ENCODE data around the gene SKI.

Gene SKI

DNA sequence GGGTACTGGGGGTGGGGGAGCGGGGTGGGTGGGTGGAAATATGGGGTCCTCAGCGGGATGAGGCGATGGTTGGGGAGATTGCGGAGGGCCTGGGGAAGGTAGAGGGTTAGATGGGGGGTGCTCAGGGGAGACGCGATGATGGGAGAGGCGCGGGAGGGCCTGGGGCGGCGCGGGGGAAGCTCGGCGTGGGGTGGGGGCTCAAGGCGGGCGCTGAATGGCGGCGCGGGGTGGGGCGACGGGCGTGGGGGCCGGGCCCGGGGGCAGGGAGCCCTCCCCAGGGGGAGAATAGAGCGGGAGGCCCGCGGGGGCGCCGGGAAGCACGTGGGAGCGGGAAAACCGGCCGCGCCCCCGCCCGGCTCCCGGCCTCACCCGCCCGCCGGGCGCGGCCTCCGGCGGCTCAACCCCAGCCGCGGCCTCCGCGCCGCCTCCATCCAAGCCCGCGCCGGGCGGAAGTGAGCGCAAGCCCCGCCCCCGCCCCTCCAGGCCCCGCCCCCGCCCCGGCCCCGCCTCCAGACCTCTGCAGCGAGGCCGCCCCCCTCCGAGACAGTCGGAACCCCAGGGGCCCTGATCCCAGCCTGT is 33.7 kb upstream of the SKI start, which contains the start of gene FAAP20:
FAAP20 (minus strand) TSS at position 454 of the 579 bp plus-strand sequence; CDS start at position 431, 23 bp downstream.
- DNase-seq (ENCODE audit: low read depth, low spot score) = no peak

DNA sequence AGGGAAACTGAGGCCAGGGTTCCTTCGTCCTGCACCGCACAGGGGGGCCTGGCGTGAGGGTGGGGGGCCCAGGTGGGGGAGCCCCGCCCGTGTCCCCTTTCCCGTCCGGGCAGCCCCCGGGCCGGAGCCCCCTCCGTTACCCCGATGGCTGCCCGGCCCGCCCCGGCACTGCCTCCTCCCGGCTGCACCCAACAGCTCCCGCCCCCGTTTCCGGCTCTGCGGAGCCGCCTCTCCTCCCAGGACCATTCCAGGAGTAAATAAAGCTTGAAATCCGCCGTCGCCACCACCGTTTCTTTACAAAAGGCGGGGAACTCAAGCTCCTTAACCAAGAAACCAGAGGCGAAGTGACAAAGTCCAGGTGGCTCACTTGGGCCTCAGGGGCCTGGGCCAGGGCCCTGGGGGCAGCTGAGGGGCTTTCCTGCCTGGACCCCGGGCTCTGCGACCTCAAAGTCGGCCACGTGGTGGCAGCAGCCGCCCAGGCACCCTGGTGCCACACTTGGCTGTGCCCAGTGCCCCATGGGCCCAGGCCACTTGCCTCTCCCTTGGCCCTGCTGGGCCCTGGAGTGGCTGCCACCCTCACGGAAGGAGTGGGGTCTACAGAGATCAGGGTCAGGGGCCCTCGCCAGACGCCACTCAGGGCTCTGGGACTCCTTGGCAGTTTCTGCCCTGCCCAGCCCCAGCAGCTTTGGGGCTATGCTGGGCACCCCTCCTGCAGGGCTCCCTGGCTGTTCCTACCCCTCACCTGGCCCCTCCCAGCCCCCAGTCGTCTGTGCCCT is 33.0 kb upstream of the SKI start:
- DNase-seq (ENCODE audit: low read depth, low spot score) = no peak

DNA sequence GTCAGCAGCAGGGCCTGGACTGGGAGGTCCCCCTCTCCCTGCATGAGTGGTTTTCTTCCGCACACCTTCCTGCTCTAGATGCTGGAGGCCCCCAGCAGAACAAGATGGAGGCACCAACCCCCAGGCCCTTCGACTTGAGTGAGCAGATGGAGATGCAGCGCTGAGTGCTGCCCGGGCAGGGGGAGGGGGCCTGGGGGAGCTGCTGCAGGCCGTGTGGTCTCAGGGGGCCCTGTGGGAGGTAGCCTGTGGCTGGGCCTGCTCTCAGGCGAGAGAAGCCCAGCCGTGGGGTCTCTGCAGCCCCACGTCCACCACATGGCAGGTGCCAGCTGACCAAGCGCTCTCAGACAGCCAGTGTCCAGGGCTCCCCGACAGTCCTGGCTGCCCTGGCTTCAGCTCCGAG is 32.3 kb upstream of the SKI start:
- DNase-seq (ENCODE audit: low read depth, low spot score) = no peak

DNA sequence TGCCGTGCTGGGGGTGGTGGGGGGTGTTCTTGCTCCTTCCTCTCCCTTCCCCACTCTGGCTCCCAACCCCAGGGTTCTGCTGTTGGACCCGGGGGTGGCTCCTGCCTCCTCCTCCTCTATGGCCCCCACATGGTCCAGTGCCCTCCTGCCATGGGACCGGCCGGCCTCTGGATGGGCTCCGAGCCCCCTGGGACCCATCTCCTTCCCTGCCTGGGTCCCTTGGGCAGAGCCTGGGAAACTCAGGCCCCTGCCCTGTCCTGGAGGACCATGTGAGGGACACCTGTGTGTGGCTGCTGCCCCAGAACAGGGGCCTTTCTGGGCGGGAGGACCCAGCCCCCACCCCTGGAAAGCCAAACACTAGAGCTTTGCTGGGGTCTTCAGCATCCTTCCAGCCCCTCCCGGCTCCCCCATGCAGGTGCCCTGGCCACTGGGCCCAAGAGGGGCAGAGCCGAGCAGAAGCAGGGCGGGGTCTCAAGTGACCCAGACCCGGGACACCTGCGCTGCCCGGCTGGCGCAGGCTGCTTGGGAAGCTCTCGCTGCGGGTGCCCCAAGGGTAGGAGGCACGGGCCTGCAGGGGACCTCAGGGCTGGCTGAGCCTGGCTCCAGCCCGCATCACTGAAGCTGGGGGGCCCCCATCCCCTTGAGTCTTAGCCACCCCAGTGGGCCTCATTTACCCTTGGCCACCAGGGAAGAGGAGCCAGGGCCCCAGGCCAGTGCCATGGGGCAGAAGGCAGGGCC is 31.0 kb upstream of the SKI start:
- no peak for DNase-seq (ENCODE audit: low read depth, low spot score)

DNA sequence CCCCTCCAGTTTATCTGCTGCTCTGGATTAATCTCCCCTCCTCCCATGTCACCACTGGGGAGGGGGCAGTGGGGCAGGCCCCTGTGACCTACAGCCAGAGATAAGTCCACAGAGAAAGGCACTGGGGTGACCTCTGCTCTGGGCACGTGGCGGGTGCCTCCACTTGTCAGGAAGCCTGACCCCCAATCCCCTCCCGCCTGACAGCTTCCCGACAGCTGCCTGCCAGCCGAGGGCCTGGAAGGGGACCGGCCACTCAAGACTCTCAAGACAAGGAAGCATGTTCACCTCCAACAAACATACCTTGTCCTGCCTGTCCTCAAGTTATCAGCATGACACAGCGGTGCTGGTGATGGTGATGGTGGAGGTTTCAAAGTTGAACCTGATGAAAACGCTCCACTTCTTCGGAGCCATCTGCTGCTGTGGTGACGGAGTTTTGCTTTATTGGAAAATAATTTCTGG is 30.4 kb upstream of the SKI start:
- no peak for DNase-seq (ENCODE audit: low read depth, low spot score)

DNA sequence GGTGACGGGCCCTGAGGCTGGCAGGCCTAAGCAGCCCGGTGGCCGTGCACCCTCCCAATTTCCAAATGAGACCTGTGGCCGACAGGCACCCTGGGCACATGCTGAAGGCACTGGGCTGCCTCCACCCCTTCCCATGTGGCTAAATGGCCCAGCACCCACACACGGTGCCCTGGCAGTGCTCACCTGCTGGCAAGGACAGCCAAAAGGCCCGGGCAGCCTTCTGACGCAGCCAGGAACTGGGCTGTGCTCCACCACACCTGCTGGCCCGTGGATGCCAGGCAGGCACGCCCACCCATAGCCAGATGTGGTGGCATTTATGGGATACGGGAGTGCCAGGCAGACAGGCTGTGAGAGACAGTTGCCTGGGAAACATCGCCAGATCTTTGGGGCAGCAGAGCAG is 29.5 kb upstream of the SKI start:
- no peak for DNase-seq (ENCODE audit: low read depth, low spot score)

DNA sequence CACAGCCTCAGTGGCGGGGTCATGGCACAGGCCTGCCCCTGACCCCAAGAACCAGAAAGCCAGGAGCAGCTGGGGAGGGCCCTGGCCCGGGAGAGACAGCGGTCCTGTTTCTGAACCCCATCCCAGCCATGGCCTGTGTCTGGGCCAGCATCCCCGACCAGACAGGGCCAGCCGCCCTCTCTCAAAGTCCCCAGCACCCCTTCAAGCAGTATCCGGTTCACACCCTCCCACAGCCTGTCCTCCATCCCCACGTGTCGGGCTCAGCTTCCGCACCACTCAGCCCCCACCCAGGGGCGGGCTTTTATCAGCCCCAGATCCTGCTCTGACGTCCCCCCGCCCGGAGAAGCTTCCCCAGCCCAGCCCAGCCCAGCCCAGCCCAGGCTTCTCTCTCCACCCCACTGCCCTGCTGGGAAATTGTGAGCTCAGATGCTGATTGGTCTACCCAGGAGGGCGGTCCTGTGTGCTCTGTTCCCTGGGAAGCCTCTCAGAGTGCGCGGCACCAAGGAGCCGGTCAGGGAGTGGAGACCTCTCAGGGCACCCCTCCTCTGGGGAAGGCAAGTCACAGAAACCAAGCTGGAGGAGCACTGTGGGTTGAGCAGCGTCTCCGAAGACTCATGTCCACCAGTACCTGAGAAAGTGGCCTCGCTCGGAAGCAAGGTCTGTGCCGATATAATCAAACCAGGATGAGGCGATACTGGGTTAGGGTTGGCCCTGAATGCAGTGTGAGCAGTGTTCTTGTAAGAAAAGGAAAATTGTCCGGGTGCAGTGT is 28.9 kb upstream of the SKI start:
- DNase-seq (ENCODE audit: low read depth, low spot score) = no peak

DNA sequence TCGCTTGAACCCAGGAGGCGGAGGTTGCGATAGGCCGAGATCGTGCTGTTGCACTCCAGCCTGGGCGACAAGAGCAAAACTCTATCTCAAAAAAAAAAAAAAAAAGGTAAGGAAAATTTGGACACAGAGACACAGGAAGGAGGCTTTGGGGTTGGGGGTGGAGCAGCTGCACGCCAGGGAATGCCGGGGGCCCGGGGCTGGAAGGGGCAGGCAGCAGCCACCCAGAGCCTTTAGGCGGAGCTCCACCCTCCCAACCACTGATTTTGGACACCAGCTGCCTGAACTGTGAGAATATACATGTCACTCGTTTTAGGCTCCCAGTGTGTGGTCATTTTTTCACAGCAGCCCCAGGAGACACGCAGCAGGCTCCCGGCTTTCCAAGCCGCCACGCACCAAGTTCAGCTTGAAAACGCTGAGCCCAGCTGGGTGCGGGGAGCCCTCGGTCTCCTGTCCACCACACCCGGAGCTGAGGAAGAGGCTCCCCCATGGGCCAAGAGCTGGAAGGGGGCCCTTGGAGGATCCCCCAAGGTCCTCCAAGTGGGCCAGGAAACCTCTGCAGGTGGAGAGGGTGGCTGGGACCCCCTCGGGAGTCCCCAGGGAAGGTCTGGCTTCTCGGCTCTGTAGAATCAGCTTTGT is 27.7 kb upstream of the SKI start:
- no peak for DNase-seq (ENCODE audit: low read depth, low spot score)

DNA sequence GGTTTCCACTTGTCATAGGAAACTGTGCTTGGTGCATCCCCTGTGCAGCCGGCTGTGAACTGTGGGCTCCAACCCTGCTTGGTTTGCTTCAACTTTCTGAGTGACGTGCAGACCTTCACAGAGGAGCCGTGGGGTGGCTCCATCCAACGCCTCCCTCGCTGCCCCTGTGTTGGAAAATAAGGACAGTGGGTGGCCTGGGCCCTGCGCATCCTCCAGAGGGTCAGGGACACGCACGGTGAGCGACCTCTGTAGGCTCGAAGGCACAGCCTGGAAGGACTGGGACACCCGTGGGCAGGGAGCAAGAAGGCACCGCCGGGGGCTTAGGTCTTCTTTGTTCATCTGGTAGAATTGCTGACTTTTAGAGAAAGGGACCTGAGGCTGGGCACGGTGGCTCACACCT is 27.1 kb upstream of the SKI start:
- no peak for DNase-seq (ENCODE audit: low read depth, low spot score)

DNA sequence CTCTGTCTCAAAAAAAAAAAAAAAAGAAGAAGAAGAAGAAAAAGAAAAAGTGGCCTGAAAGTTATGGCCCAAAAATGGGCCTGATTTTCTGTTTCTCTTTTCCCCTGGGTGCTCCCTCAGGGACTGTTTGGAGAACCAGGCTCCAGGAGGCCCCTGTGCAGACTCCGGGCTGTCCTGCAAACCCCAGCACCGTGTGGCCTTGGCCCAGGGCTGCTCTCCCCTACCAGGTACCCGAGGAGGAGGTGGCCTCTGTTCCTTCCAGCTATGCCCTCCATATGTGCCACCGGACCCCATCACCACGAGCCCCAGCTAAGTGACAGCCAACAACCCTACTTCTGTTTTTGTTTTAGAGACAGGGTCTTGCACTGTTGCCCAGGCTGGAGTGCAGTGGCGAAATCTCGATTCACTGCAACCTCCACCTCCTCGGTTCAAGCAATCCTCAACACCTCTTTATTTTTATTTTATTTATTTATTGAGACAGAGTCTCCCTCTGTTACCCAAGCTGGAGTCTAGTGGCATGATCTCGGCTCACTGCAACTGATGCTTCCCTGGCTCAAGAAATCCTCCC is 26.0 kb upstream of the SKI start:
- no peak for DNase-seq (ENCODE audit: low read depth, low spot score)

DNA sequence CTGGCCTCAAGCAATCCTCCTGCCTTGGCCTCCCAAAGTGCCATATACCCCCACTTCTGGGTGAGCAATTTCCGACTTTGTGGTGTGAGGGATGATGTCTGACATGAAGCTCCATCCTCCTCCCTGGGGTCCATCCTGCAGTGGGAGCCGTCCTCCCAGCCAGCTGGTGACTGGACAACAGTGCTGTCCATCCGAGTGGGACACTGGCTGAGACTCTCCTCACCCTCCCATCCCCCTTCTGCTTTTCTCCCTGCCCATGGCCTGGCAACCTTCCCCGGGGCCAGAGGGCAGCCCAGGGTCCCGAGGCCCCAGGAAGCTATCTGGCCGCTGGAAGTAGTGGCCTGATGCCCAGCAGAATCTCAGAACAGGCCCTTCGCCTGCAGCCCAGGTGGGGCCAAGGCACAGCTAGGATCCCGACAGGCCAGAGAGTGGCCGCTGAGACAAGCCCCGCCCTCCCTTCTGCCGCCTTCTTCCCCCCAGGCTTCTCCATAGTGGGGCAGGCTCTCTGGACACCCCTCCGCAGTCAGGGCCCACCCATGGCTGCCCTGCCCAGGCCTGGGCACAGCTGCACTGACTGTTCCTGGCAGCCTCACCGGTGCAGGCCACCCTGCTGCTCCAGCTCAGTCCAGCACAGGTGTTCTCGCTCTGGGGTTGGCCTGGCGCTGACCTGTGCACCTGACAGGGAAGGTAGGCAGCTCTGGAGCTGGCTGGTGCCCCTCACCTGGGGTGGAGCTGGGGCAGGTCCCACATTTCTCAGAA is 25.1 kb upstream of the SKI start:
- DNase-seq (ENCODE audit: low read depth, low spot score) = no peak

DNA sequence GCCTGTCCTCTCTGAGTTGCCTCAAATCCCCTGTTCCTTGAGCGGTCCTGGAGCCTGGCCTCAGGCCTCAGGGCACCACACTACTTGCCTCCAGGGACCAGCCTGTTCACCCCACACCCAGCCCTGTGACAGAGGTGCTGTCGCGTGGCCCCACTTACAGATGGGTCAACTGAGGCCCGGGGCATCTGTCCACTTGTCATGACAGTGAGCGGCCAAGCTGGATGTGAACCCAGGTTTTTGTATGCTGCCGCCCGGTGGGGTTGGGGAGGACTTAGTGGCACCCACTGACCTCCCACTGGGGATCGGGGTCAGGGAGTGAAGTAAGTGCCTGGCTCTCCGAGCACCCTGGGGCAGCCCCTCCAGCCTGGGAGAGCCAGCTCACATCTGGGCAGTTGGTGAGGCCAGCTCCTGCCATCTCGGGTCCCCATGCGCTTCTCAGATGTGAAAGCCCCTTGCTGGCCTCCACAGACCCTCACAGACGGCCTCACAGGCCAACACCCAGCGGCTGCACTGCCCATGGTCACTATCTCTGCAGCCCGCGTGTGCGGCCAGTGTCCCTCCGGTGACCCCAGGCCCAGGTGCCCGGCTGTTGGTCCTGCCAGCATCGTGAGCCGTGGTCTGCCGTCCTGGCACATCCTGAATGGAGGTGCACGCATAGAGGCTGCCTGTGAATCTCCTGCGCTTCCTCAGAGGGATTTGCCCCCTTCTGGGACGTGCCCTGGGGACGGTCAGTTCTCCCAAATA is 24.3 kb upstream of the SKI start:
- no peak for DNase-seq (ENCODE audit: low read depth, low spot score)

DNA sequence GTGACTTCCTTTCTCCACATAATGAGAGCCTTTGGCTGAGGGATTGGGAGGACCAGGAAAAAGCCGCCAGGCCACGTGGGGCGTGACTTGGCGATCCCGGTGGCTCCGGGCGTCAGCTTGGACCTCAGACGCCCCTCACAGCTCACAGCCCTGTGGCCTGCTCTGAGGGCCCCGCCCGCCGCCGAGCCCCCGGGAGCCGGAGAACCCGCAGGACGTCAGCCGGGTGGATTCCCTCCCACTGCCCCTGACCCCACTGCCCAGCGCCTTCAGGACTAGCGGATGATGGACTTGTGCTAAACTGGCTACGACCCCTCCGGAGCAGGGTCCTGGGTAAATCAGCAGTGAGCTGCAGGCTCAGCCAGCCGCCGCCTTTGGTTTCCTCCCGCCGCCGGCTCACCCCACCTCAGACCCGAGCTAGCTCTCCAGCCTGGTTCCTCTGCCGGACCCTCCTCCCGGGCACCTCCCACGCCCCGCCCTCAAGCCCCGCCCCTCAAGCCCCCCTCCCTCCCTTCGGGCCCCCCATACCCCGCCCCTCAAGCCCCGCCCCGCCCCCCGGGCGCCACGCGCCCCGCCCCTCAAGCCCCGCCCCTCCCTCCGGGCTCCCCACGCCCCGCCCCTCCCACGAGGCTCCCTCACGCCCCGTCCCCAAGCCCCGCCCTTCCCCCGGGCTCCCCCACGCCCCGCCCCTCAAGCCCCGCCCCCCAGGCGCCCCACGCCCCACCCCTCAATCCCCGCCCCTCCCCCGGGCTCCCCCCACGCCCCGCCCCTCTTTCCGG is 23.5 kb upstream of the SKI start:
- no peak for DNase-seq (ENCODE audit: low read depth, low spot score)

DNA sequence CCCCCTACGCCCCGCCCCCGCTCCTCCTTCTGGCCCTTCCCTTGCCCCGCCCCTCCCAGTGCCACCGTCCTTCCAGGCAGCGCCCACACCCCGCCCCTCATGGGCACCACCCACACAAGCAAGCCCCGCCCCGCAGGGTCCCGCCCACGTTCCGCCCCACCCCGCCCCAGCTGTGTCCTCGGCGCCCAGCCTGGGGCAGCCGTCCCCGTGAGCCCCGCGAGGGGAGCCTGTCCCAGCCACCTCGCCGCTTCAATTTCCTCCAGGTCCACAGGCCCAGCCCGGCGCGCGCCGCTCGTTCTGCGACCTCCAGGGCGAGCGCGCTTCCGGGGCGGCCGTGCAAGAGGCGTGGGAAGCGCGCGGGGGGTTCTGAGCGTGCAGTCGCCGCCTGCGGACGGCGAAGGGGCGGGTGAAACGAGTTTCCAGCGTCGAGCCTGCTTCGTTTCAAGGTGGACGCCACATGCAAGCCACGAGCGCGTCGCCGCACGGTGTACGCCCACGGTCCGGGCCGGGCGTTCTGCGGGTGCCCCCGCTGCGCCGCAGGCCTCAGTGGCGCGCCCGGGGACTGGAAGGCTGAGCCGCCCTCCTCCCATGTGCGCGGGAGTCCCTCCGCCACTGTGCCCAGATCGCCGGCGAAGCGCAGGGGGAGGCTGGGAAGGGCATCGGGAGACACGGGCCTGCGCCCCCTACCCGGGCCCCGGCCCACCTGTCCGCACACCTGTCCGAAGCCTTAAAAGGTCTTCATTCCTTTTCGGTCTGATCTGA is 22.7 kb upstream of the SKI start:
- no peak for DNase-seq (ENCODE audit: low read depth, low spot score)

DNA sequence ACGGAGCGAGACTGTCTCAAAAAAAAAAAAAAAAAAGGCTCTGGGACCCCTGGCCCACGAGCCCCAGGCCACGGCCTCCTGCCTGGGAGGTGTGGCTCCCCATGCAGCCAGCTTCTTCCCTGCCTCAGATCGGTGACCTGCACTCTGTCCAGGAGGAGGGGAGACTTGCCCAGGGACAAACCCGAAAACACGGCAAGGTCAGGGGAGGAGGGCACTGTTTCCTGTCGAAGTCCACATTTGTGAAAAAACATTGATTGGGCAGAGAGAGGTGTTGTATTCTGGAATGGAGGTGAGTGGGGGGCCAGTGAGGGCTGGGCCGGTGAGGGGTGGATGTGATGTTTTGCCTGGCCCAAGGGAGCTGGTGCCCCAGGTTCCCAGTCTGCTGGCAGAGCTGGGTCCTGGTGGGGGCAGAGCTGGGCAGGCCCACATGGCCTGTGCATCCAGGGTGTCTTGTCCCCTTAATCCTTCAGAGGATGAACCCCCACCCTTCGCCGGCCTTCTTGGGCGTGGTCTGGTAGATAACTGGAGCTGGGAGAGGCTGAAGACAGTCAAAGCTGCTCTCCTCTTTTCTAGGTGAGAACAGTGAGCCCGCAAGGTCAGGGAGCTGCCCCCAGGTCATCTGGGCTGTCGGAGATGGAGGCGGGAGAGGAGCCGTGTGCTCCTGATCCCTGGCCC is 21.2 kb upstream of the SKI start:
- no peak for DNase-seq (ENCODE audit: low read depth, low spot score)

DNA sequence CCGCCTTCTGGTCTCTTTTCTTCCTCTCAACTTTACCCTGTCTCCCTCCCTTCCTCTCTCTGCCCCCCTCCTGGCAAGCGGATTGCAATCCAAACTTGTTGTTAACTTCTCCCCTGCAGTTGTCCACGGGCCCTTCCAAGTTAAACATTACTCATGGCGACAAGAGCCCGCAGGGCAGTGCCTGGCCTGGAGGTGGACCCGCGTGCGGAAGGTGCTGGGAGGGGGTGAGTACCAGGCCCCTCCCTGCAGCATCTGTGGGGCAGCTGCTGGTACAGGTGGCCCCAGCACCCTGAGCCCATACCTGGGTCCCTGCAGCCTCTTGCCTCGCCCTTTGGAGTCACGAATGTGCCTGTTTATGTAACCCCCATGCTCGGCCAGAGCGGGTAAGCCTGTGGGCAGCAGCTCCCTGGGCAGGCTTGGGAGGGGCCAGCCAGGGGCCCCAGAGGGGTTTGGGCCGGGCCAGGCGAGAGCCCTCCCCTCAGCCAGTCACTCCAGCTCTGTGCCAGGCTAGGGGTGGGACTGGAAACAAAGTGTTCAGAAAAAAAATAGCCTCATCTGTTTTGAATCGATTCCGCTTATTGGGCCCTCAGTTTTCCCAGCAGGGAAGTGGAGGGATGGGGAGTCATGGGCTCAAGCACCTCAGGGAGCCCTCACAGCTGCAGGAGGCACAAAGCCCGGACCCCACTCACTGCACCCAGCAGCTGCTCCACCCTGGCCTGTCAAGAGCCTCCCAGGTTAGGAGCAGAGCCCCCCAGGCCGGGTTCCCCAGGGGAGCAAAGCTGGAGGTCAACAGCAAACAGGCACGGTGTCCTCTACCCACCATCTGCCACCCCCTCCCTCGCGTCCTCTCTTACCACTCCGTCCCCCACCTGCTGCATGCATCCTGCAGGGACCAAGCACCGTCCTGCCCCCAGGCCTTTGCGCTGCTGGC is 19.5 kb upstream of the SKI start:
- peak; percentile 88 for DNase-seq (ENCODE audit: low read depth, low spot score)

All from smooth muscle cell of the brain vasculature (primary cell).